Breast epithelium (tissue), 4 donors: ENCODE data around the gene DCST1. TPM values are rescaled to one million over a fixed set of nuclear protein-coding genes. Genes with fewer than 3 reads are reported as not detected.

Experiments
- DNase-seq, 2 donors: peaks; one replicate each; pipeline ENCODE4 v3.0.0-alpha.2; 2019; ENCODE audit warnings: low spot score in 2 of 2
- H3K27ac ChIP-seq, 2 donors: fragments of 200-600 bp; sonication (generic) in 1 of 2; one replicate each; pipeline ENCODE4 v1.5.1; 2016 to 2019; ENCODE audit warnings: mild to moderate bottlenecking in 1 of 2
- H3K27me3 ChIP-seq, 2 donors: fragments of 200-600 bp; sonication (generic) in 1 of 2; one replicate each; pipeline versions ENCODE4 v1.5.1 to v1.6.0; 2017 to 2019; ENCODE audit warnings: control low read depth in 1 of 2, mild to moderate bottlenecking in 1 of 2
- H3K36me3 ChIP-seq: fragments of 200-600 bp; one replicate; pipeline ENCODE4 v1.5.1; 2019
- H3K4me1 ChIP-seq, 2 donors: fragments of 200-600 bp; sonication (generic); one replicate each; pipeline ENCODE4 v1.5.1; 2016 to 2019; ENCODE audit warnings: control low read depth in 1 of 2
- H3K4me3 ChIP-seq, 3 donors: fragments of 200-600 bp; sonication (generic); 1 replicate in 2 of 3; 2 replicates in 1 of 3; pipeline ENCODE4 v1.5.1; 2016 to 2019; ENCODE audit warnings: mild to moderate bottlenecking in 3 of 3, moderate library complexity in 2 of 3
- H3K9me3 ChIP-seq, 2 donors: fragments of 200-600 bp; sonication (generic) in 1 of 2; one replicate each; pipeline ENCODE4 v1.5.1; 2016 to 2019; ENCODE audit warnings: control low read depth in 1 of 2
- CTCF ChIP-seq, 3 donors: fragments of 450-650 bp; IDR thresholded peaks; one replicate each; pipeline ENCODE4 v1.5.1; 2016 to 2017; ENCODE audit warnings: antibody characterized with exemption in 3 of 3, mild to moderate bottlenecking in 3 of 3, moderate library complexity in 3 of 3
- POLR2A ChIP-seq: fragments of 450-650 bp; IDR thresholded peaks from one replicate; pipeline ENCODE4 v1.6.1; 2016; ENCODE audit warnings: antibody characterized with exemption, mild to moderate bottlenecking, moderate library complexity
- POLR2AphosphoS5 ChIP-seq, 3 donors: sonication (generic); formaldehyde crosslinking; IDR thresholded peaks; one replicate each; pipeline ENCODE4 v1.6.1; 2017; ENCODE audit warnings: antibody characterized with exemption in 3 of 3
- intact Hi-C: fragments of 100-400 bp; cut with DNase I; formaldehyde crosslinking; loops from one replicate; pipeline ENCODE4 v1.15.1; 2023; ENCODE audit warnings: low total_unique reads
- total RNA-seq, 3 donors: library from RNA; depleted of rRNA; stranded (reverse); fragments of >200 nt; gene quantifications; one replicate each; pipeline ENCODE4 v1.1.0, GENCODE V29; 2016

Gene DCST1
- total RNA-seq, 3 donors from 2014 or later, result 0.16 to 0.66 (median 0.44) TPM

GRCh38 chr1:155064111-155064831, 30.6 kb downstream of the DCST1 start:
- H3K4me3 ChIP-seq, result peak overlapping the region; percentile 68 to 90 (median 81)
- H3K27me3 ChIP-seq, result no peaks in the 10 kb centered on the region
- H3K36me3 ChIP-seq, result no peaks in the 10 kb centered on the region
- peaks cover 14 to 15% of the 10 kb centered on the region in 2 donors for H3K4me1 ChIP-seq
- TF ChIP-seq POLR2AphosphoS5 (IDR thresholded peaks at IDR 0.05), result no peak
- no peak for TF ChIP-seq CTCF (IDR thresholded peaks at IDR 0.05)
- no peak for TF ChIP-seq POLR2A
- no peak for DNase-seq
- peak overlapping the region; percentile 85 to 92 for H3K27ac ChIP-seq
- H3K9me3 ChIP-seq, result no peaks in the 10 kb centered on the region
- intact Hi-C loops, result loop anchor here (10.0 kb wide), 1 partner anchor 109 kb away; the partner anchor contains the start of gene PBXIP1

- peaks cover 14 to 15% of the 10 kb centered on the region in 2 donors for H3K4me1 ChIP-seq
- no peak for TF ChIP-seq POLR2AphosphoS5 (IDR thresholded peaks at IDR 0.05)
- no peak for TF ChIP-seq CTCF (IDR thresholded peaks at IDR 0.05)
- no peak for TF ChIP-seq POLR2A
- peak overlapping the region in 1 of 3 donors; percentile 81 for H3K4me3 ChIP-seq
- no peaks in the 10 kb centered on the region for H3K27me3 ChIP-seq
- intact Hi-C loops, result loop anchor here (10.0 kb wide), 1 partner anchor 110 kb away; the partner anchor contains the start of gene PBXIP1
- no peak for DNase-seq
- H3K9me3 ChIP-seq, result no peaks in the 10 kb centered on the region
- no peak overlapping the region for H3K27ac ChIP-seq
- H3K36me3 ChIP-seq, result no peaks in the 10 kb centered on the region
Observed at GRCh38 chr1:155064832-155065429, 31.3 kb downstream of the DCST1 start.

GRCh38 chr1:155066777-155067176, 33.2 kb downstream of the DCST1 start:
- H3K27me3 ChIP-seq, result no peaks in the 10 kb centered on the region
- no peak overlapping the region for H3K4me3 ChIP-seq
- intact Hi-C loops, result loop anchor here (10.0 kb wide), 1 partner anchor 112 kb away; the partner anchor contains the start of gene PBXIP1
- H3K36me3 ChIP-seq, result no peaks in the 10 kb centered on the region
- no peak for DNase-seq
- no peaks in the 10 kb centered on the region for H3K9me3 ChIP-seq
- TF ChIP-seq POLR2AphosphoS5 (IDR thresholded peaks at IDR 0.05) (no peak), CTCF (IDR thresholded peaks at IDR 0.05) (no peak), POLR2A (no peak)
- peaks cover 8 to 18% of the 10 kb centered on the region in 2 donors for H3K4me1 ChIP-seq
- no peak overlapping the region for H3K27ac ChIP-seq

- intact Hi-C loops, result loop anchor here (10.0 kb wide), 1 partner anchor 114 kb away; the partner anchor contains the start of gene PBXIP1
- DNase-seq, result no peak
- Histone ChIP-seq H3K9me3 (no peaks in the 10 kb centered on the region), H3K4me3 (no peak overlapping the region), H3K27me3 (no peaks in the 10 kb centered on the region), H3K27ac (no peak overlapping the region), H3K36me3 (no peaks in the 10 kb centered on the region), H3K4me1 (peaks cover 0 to 9% of the 10 kb centered on the region in 2 donors)
- TF ChIP-seq POLR2A, result no peak
- TF ChIP-seq CTCF (IDR thresholded peaks at IDR 0.05), result no peak
- no peak for TF ChIP-seq POLR2AphosphoS5 (IDR thresholded peaks at IDR 0.05)
Observed at GRCh38 chr1:155068599-155068998, 35.0 kb downstream of the DCST1 start.
